T-helper 22 cell (primary cell): ENCODE measurements around the gene RPH3AL.
"Not testable (repeated sequence)": the region's sequence is repeated elsewhere in the genome, so short reads cannot be mapped to it uniquely, and the experiment has no call there.

Source experiments
- DNase-seq: peaks from one replicate; pipeline ENCODE4 v3.0.0-alpha.2; 2020; ENCODE audit warnings: low read depth

Gene RPH3AL

GRCh38 chr17:224576-224975, 128.0 kb downstream of the RPH3AL start:
- DNase-seq = not testable (repeated sequence)

GRCh38 chr17:223723-224471, 128.7 kb downstream of the RPH3AL start:
- DNase-seq = no peak

DNA sequence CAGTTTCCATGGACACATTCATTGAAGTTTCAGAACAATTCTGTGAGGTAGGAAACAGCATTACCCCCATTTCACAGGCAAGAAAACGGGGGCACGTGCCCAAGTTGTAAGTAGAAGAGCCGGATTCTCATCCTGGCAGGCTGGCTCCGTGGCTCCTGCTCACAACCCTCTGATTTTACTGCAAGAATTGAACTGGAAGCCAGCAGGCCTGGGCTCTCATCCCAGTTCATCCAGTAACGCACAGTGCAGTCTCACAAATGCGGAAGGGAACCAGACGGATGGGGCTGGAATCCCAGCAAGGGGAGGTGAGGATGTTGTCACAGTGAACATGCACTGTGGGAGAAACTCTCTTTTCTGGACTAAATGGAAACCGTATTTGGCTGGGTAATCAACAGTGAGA, 130.4 kb downstream of the RPH3AL start:
- no peak for DNase-seq

DNA sequence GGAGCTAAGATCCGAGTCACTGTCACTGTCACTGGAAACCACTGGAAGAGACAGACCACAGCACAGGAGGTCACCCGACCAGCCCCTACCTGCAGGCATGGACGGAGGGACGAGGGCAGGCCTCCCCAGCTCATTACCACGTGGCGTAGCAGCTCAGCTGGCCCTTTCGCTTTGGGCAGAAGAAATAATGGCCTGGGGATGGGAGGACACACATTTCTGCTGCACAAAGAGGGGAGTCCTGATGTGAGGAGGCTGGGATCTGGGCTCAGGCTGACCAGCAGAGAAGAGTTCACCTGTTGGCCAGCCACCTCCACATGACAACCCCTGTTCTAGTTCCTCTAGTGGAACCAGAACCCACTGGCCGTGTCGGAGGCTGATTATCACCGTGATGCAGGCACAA, 132.9 kb downstream of the RPH3AL start:
- DNase-seq = no peak

- no peak for DNase-seq
Observed at GRCh38 chr17:218432-219110, 134.0 kb downstream of the RPH3AL start.

DNA sequence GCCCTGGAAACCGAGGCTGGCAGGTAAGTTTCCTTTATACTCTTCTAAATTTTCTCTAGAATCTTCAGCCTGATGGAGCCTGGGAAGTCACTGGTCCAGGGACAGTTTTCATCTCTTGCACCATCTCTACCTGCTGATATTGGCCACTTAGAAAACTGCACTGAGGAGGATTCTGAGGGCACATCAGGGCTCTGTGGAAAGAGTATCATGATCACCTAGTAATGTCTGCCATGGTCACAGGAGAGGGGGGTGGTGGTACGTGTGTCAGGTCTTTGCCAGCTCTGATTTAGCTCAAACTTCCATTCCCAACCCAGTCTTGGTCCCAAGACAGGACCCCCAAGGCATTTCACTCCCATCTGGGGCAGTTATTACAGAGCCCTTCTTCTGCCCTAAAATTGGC, 136.0 kb downstream of the RPH3AL start:
- DNase-seq = no peak

- DNase-seq = not testable (repeated sequence)
Observed at GRCh38 chr17:215563-216478, 136.8 kb downstream of the RPH3AL start.

DNA sequence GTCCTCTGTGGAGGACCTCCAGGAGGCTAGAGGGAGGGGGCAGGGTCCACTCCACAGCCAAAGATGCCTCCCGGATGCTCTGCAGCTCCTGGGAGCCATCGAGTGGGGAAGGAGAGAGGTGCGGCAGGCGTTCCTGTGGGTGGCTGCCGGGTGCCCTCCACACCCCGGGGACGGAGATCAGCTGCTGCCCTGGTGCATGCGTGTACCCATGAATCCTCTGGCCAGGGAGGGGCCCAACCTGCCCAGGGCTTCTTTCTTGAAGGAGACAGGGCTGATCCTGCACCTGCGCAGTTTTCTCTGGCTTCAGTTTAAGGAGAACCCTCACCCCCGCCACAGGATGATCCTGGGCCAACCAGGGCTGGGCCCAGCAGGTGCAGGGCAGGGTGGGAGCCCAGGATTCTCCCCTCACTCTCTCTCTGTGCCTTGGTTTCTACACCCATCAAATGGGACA, 137.7 kb downstream of the RPH3AL start:
- DNase-seq = no peak

- no peak for DNase-seq
Observed at GRCh38 chr17:213286-214105, 139.1 kb downstream of the RPH3AL start.

DNA sequence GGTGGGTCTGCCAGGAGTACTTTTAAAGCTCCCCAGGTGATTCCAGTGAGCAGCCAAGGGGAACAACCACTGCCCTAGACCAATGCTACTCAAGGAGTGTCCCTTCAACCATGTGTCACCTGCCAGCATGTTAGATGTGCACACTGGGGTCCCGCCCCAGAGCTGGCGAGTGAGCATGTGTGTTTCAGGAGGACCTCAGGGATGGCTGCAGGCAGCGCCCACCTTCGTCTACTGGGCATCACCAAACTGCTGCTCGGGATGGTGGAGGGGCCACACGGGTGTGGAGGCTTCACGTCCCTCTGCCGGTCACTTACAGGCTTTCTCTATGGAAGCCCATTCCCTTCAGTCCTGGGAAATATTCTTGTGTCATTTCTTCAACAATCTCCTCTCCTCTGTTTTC, 142.2 kb downstream of the RPH3AL start:
- no peak for DNase-seq

DNA sequence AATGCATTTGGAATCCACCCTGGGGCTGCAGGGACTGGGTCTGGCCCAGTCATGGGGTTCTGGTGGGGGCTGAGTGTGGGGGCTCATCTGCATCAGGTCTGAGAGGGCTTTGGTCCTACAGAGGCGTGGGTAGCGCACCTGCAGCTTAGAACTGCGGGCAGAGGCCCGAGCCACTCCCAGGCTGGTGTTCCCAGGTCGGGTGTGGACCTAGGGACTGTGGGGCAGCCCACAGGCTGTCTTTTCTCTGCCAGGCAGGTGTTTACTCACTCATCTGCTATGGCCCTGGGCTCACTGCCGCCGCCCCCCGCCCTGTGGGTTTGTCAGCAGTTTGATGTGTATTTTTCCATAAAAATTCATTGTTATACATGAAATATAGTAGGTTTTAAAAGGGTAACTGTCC, 144.2 kb downstream of the RPH3AL start:
- no peak for DNase-seq

- DNase-seq = no peak
Observed at GRCh38 chr17:207775-208174, 144.8 kb downstream of the RPH3AL start.

DNA sequence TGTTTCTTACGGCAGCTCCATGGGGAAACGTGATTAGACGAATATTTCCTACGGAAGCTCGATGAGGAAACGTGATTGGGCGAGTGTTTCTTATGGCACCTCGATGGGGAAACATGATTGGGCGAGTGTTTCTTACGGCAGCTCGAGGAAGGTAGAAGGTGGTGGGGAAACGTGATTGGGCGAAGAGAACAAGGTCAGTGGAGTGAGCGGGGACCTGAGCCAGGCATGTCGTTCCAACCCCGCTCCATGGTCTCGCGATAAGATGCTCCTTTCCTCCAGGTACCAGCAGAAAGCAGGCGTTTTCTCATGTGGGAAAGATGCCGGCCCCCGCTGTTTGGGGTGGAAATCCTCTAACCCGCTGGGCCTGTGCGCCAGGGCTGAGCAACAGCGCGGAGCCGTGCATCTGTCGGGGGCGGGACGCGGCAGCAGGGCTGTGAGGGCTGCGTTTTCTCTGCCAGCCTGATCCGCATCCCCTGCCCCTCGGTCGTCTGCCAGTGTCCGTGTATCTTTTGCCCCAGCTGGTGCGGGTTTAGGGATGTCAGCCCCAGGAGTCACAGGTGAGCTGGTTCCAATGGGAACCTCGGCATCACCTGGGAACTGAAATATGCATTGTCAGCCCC, 145.6 kb downstream of the RPH3AL start:
- DNase-seq = no peak

DNA sequence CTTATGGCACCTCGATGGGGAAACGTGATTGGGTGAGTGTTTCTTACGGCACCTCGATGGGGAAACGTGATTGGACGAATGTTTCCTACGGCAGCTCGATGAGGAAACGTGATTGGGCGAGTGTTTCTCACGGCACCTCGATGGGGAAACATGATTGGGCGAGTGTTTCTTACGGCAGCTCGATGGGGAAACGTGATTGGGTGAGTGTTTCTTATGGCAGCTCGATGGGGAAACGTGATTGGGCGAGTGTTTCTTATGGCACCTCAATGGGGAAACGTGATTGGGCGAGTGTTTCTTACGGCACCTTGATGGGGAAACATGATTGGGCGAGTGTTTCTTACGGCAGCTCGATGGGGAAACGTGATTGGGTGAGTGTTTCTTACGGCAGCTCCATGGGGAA, 146.1 kb downstream of the RPH3AL start:
- not testable (repeated sequence) for DNase-seq

DNA sequence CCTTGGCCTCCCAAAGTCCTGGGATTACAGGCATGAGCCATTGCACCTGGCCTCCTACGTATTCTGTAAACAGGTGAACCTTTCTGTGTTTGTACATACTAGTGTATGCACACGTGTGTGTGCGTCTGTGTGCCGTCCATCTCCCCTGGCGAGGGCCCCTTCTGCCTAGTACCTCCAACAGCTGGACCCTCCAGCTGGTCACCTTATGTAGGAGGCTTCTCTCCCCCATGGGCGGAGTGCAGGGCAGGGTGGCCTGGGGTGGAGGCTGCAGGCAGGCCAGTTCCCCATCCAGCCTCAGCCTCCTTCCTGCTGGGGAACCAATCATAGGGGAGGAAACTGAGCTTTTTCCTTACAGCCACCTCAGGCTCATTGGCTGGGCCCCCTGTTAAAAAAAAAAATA, 146.8 kb downstream of the RPH3AL start:
- no peak for DNase-seq

- DNase-seq = no peak
Observed at GRCh38 chr17:205148-205669, 147.4 kb downstream of the RPH3AL start.

DNA sequence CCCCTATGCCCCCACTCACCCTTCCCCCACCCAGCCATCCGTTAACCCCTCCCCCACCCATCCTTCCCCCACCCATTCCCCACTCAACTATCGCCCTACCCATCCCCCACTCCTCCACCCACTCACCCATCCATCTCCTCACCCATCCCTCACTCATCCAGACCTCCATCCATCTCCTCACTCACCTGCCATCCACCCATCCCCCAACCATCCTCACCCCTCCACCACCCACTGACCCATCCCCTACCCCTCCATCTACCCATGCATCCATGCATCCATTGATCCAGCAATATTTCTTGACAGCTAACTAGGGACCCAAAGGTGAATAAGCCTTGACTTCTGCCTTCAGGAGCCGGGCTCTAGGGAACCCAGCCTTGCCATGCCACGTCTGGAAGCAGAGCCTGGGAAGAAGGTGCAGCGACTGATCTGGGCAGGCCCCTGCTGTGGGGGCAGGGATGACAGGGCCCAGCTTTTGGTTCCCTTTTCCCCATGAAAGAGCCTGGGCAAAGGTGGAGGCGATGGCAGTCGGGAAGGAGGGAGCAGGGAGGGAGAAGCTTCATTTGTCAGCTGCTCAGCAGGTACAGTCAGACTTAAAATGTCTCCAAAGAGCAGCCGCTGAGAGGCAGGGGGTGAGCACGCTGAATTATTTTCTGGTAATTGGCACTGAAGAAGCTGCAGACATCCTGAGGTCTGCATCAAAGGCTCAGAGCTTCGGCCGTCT, 148.0 kb downstream of the RPH3AL start:
- DNase-seq = no peak

DNA sequence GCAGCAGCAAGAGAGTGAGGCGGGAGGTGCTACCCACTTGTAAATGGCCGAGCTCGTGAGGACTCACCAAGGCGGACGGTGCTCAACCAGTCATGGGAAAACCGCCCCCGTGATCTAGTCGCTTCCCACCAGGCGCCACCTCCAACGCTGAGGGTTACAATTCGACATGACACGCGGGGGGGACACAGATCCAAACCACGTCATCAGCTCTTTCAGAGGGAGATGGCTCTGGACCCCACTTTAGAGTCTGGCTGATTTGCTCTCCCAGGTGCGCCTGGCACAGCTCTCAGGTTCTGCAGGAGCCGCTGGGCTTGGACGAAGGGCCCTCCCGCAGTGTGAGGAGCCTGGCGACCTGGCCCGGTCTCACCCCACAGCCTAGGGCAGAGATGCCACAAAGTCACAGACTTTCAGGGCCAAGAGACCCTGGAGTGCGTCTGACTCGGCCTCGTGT, 150.1 kb downstream of the RPH3AL start:
- DNase-seq = no peak

GRCh38 chr17:201736-202135, 150.9 kb downstream of the RPH3AL start:
- not testable (repeated sequence) for DNase-seq

DNA sequence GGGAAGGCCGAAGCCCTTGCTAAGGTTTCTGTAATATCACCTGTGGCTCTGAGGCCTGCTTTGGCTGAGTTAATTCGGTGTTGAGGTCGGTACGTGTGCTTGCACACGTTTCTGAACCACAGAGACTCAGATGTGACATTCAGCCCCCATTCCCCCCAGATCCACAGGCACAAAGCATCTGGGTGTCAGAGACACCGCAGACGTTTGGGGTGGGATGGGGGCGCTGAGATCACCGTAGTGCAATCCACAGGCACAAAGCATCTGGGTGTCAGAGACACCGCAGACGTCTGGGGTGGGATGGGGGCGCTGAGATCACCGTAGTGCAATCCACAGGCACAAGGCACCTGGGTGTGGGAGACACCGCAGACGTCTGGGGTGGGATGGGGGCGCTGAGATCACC, 151.3 kb downstream of the RPH3AL start:
- not testable (repeated sequence) for DNase-seq
